Amygdala (tissue), 56 donors: ENCODE data around the gene HIPK3.
A peak's percentile ranks its signal among the peaks of the same experiment; 100 is the strongest.
"Not testable (repeated sequence)": the region's sequence is repeated elsewhere in the genome, so short reads cannot be mapped to it uniquely, and the experiment has no call there.

ENCODE experiments used
- DNase-seq, 56 donors: peaks; one replicate each; lab custom pipeline; 2025; lab: John Stamatoyannopoulos, UW

HIPK3 gene

DNA sequence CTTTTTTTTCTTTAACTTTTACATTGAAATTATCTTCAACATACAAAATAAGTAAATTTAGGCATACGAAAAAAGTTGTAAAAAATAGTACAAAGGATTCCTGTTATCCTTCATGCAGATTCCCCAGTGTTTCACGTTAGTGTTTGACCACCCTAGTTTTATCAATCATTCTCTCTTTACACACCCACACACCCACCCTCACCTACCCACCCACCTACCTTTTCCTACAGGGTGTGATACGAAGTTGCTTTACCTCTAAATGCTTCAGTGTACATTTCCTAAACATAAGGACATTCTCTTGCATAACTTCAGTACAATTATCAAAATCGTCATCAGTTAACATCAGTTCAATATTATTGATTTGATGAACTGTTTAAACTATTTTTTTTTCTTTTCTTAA, 37.0 kb downstream of the HIPK3 start:
- DNase-seq, result no peak

GRCh38 chr11:33294797-33295196, 37.6 kb downstream of the HIPK3 start:
- DNase-seq, result no peak

DNA sequence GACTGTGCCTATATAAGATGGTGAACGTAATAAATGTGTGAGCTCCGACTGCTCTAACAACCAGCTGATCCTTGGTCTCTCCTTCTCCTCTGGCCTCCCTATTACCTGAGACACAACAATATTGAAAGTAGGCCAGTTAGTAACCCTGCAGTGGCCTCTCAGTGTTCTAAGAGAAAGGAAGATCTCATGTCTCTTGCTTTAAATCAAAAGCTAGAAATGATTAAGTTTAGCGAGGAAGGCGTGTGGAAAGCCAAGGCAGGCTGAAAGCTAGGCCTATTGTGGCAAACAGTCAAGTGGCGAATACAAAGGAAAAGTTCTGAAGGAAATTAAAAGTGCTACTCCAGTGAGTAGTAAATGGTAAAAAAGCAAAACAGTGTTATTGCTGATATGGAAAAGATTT, 39.5 kb downstream of the HIPK3 start:
- no peak for DNase-seq

- DNase-seq, result no peak
Observed at GRCh38 chr11:33303541-33303940, 46.4 kb downstream of the HIPK3 start.

DNA sequence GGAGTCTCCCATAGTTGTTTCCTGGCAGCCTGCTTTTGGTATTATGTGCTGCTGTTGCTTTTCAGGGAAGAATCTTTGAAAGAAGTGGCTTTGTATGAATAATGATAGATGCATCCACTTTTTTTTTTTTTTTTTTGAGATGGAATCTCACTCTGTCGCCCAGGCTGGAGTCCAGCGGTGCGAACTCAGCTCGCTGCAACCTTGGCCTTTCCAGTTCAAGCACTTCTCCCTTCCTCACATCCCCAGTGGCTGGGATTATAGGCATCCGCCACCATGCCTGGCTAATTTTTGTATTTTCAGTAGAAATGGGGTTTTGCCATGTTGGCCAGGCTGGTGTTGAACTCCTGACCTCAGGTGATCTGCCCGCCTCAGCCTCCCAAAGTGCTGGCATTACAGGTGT, 49.6 kb downstream of the HIPK3 start:
- not testable (repeated sequence) for DNase-seq

GRCh38 chr11:33307984-33308383, 50.8 kb downstream of the HIPK3 start:
- DNase-seq, result no peak

DNA sequence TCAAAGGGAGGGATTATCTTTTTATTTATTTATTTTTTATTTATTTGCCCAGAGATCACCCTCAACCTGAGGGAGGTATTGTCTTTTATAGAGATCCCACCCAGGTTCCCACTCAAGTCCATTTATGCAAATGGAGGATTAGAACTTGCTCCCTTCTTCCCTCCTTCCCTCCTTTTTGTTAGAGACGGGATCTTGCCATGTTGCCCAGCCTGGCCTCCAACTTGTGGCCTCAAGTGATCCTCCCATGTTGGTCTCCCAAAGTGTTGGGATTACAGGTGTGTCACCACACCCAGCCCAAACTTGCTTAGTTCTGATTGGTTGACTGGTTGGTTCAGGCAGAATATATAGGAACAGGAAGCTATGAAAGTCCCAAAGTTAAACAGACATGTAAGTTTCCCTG, 51.9 kb downstream of the HIPK3 start:
- no peak for DNase-seq

GRCh38 chr11:33310720-33311500, 53.7 kb downstream of the HIPK3 start:
- no peak for DNase-seq

GRCh38 chr11:33311680-33312079, 54.5 kb downstream of the HIPK3 start:
- DNase-seq, result no peak

DNA sequence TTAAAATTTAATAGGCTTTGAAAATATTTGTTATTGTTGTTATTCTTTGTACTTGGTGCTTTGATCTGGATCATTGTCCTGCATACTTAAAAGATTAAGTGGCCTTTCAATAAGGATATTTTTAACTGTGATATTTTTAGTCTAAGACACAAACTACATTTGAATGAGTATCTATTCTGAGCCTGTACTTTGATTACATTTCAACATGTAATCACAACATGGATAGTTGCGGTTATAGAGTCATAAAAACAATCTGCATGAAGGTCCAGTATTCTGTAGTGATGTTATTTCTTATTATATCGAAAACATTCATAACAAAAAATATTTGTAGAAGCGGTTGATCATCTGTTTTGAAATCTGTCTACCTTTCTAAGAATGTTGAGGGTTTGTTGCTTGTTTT, 58.6 kb downstream of the HIPK3 start:
- no peak for DNase-seq

DNA sequence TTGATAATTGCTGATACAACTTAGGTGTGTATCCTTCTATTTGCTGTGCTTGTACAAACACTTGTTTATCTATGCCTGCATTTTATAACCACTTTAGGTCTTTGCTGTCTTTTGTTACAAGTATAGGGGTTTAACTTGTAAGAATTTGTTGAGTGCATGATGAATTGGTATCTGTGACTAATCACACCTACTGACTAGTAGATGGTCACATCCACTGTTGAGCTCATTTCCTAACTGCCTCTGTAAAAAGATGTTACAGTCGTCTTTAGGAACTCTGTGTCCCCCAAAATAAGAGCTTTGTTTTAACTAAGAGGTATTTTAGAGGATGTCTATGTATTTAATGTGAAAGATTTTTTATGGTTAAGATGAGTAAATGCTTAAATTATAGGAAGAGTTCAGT, 60.5 kb downstream of the HIPK3 start:
- no peak for DNase-seq

DNA sequence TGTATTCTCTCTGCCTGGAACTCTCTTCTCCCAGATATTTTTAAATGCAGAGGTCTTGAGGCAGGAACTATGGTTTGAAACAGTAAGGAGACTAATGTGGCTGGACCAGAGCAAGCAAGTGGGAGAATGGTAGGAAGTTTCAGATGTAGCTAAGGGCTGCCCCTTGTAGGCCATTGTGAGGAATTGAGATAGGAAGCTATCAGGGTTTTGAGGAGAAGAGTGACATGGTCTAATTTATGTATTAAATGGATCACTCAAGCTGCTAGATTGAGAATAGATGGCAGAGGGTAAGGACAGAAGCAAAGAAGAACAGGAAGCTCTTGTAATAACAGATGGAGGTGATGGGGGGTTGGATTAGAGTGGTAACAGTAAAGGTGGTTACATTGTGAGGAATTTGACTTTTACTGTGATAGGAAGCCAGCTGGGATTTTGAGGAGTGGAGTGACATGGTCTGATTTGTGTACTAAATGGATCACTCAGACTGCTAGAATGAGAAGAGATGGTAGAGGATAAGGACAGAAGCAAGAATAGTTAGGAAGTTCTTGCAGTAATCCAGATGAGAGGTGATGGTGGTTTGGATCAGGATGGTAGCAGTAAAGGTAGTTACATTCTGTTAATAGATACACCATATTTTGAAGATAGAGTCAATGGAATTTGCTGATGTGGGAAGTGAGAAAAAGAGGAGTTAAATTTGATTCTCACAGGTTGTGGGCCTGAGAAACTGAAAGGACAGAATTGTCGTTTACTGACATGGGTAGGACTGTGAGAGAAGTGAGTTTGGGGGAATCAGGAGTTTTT, 63.0 kb downstream of the HIPK3 start:
- DNase-seq, result no peak

DNA sequence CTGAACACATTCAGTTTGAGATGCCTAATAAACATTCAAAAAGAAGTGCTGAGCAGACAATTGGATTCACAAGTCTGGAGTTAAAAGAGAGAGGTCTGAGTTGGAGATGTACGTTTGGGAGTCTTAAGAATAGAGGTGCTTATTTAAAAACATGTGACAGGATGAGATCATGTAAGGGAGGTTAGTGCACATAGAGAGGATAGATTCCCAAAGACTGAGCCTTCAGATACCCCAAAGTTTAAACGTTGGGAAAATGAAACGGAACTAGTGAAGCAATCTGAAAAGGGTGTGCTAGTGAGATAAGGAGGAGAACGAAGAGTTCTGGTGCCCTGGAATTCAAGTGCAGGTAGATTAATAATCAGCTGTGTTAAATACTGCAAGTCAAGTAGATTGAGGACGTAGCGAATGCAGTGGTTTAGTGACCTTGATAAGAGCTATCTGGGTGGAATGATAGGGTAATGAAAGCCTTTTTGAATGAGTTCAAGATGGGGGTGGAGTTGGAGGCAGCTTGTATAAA, 63.7 kb downstream of the HIPK3 start:
- no peak for DNase-seq

- DNase-seq, result no peak
Observed at GRCh38 chr11:33321422-33321821, 64.2 kb downstream of the HIPK3 start.

DNA sequence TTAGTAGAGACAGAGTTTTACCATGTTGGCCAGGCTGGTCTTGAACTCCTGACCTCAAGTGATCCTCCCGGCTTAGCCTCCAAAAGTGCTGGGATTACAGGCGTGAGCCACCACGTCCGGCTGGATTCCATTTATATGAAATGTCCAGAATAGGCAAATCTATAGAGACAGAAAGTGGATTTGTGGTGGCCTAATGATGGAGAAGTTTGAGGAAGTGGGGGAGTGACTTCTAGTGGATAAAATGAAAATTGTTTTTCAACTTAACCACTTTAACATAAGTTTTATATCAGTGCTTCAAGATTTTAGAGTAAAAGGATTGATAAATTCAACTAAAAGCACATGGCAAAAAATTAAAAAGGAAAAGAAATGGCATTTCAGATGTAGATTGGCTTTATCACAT, 66.2 kb downstream of the HIPK3 start:
- no peak for DNase-seq

- DNase-seq, result no peak
Observed at GRCh38 chr11:33324302-33324985, 67.3 kb downstream of the HIPK3 start.

- DNase-seq, result no peak
Observed at GRCh38 chr11:33325451-33325850, 68.3 kb downstream of the HIPK3 start.

DNA sequence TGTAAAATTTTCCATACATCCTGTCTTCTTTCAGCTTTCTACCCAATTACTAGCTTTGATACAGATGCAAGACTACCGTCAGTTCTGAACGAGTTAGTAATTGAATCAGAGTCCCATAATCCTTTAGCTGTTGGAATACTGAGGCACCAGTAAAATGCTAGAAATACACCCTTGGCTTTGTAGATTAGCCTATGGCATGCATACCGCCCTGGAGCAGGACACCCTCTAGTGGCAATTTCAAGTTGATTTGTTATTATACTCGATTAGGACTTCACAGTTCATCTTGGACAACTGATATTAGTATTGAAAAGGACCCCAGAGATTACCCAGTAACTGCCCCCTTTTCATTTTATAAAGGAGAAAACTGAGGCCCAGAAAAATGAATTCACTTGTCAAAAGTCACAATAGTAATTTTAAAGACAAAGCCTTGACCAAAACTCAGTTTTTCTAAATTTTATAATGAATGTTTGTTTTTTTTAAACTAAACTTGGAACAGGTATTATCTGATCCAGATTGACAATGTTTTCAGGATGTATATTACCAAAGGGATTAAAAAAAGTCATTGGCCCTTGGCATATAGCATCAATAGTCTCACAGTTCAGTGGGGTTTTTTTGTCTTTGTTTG, 72.6 kb downstream of the HIPK3 start:
- peak in 18 of 56 donors; percentile 1 to 65 (median 14) for DNase-seq

DNA sequence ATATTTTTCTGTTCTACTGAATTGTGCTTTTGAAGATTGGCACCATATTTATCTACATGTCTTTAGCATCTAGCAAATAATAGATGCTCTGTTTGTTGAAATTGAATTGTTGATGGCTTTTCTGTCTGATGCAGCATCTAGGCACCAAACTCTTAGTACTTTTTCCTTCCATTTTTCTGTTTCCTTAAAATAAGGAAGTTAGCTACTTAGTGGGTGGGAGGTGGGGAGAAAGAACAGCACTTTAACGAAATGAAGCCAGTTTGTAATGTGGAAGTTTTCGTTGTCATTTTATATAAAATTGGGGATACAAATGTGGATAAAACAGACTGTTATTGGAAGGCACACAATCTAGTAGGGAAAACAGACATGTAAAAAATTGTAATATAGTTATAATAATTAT, 76.6 kb downstream of the HIPK3 start:
- no peak for DNase-seq

DNA sequence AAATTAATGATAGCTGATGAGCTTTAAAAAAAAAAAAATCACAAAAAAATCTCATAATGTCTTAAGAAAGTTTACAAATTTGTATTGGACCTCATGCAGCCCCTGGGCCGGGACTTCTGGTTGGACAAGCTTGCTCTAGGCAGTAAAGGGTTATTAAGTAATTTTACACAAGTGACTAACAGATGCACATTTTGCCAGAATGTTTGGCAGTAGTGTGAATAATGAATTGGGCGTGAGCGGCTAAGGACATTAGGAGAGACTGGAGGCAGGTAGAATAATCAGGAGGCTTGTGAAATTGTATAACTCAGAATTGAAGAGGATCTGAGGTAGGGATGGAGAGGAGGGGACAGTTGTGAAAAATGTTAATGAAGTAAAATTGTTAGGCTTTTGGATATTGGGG, 77.4 kb downstream of the HIPK3 start:
- no peak for DNase-seq

DNA sequence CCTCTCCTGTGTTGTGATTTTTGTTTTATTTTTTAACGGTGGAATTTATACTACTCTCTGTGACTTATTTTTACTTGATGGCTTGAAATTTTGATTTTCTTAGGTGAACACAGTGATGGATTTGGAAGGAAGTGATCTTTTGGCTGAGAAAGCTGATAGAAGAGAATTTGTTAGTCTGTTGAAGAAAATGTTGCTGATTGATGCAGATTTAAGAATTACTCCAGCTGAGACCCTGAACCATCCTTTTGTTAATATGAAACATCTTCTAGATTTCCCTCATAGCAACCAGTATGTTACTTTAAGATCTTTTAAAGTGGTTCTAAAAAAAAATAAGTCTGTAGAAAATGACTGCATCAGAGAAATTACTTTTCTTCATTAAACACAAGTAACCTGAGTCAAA, 82.1 kb downstream of the HIPK3 start:
- no peak for DNase-seq
